ENCODE measurements around the gene LRRC75A.

LRRC75A gene

GRCh38 chr17:16463358-16464302 is 28.4 kb downstream of the LRRC75A start:
- H3K9ac ChIP-seq (ENCODE audit: low read depth, low read length, poor library complexity, severe bottlenecking): no peak overlapping the region

GRCh38 chr17:16462070-16462864 is 29.7 kb downstream of the LRRC75A start:
- Histone ChIP-seq H3F3A (ENCODE audit: low read depth) (no peaks in the 10 kb centered on the region), H3K27me3 (ENCODE audit: insufficient read depth, low read length, poor library complexity, severe bottlenecking) (no peaks in the 10 kb centered on the region), H3K9ac (ENCODE audit: low read depth, low read length, poor library complexity, severe bottlenecking) (no peak overlapping the region), H3K4me3 (ENCODE audit: low read length, poor library complexity, severe bottlenecking) (no peak overlapping the region), H3K4me2 (ENCODE audit: low read depth, low read length, poor library complexity, severe bottlenecking) (no peak overlapping the region), H3K36me3 (ENCODE audit: insufficient read depth, low read length) (peaks cover 4% of the 10 kb centered on the region; the same call in 1 of the 2 replicates), H3K4me1 (ENCODE audit: insufficient read depth, low read length, poor library complexity, severe bottlenecking) (peaks cover 11% of the 10 kb centered on the region), H2AFZ (ENCODE audit: low read length) (no peak overlapping the region), H3K9me3 (ENCODE audit: insufficient read depth, low read depth, low read length) (no peaks in the 10 kb centered on the region), H3K79me2 (ENCODE audit: insufficient read depth, low read length) (no peaks in the 10 kb centered on the region), H3K9me2 (replicated peaks; ENCODE audit: low read depth, low read length) (no peaks in the 10 kb centered on the region), H4K20me1 (ENCODE audit: insufficient read depth, low read length, poor library complexity, severe bottlenecking) (no peaks in the 10 kb centered on the region)
- TF ChIP-seq EZH2phosphoT487 (IDR thresholded peaks at IDR 0.05; ENCODE audit: borderline replicate concordance) (no peak), CTCF (conservative IDR thresholded peaks at IDR 0.05; ENCODE audit: low read length) (no peak)

More at GRCh38 chr17:16463358-16464302, 28.4 kb downstream of the LRRC75A start:
- TF ChIP-seq EZH2phosphoT487 (IDR thresholded peaks at IDR 0.05; ENCODE audit: borderline replicate concordance) (no peak), CTCF (conservative IDR thresholded peaks at IDR 0.05; ENCODE audit: low read length) (no peak; the same call in 1 of the 2 replicates)
- Histone ChIP-seq H3K9me2 (replicated peaks; ENCODE audit: low read depth, low read length) (no peaks in the 10 kb centered on the region), H3K9me3 (ENCODE audit: insufficient read depth, low read depth, low read length) (no peaks in the 10 kb centered on the region), H3K4me2 (ENCODE audit: low read depth, low read length, poor library complexity, severe bottlenecking) (no peak overlapping the region), H3K4me1 (ENCODE audit: insufficient read depth, low read length, poor library complexity, severe bottlenecking) (peaks cover 11% of the 10 kb centered on the region), H3K4me3 (ENCODE audit: low read length, poor library complexity, severe bottlenecking) (no peak overlapping the region), H4K20me1 (ENCODE audit: insufficient read depth, low read length, poor library complexity, severe bottlenecking) (no peaks in the 10 kb centered on the region), H2AFZ (ENCODE audit: low read length) (no peak overlapping the region), H3F3A (ENCODE audit: low read depth) (no peaks in the 10 kb centered on the region), H3K27me3 (ENCODE audit: insufficient read depth, low read length, poor library complexity, severe bottlenecking) (no peaks in the 10 kb centered on the region), H3K79me2 (ENCODE audit: insufficient read depth, low read length) (no peaks in the 10 kb centered on the region), H3K36me3 (ENCODE audit: insufficient read depth, low read length) (peaks cover 4% of the 10 kb centered on the region; the same call in 1 of the 2 replicates)

- no peak overlapping the region for H2AFZ ChIP-seq (ENCODE audit: low read length)
- peaks cover 11% of the 10 kb centered on the region for H3K4me1 ChIP-seq (ENCODE audit: insufficient read depth, low read length, poor library complexity, severe bottlenecking)
- H3K4me3 ChIP-seq (ENCODE audit: low read length, poor library complexity, severe bottlenecking): no peak overlapping the region
- no peaks in the 10 kb centered on the region for H4K20me1 ChIP-seq (ENCODE audit: insufficient read depth, low read length, poor library complexity, severe bottlenecking)
- no peaks in the 10 kb centered on the region for H3K79me2 ChIP-seq (ENCODE audit: insufficient read depth, low read length)
- no peaks in the 10 kb centered on the region for H3K27me3 ChIP-seq (ENCODE audit: insufficient read depth, low read length, poor library complexity, severe bottlenecking)
- no peak overlapping the region for H3K4me2 ChIP-seq (ENCODE audit: low read depth, low read length, poor library complexity, severe bottlenecking)
- H3K9me2 ChIP-seq (replicated peaks; ENCODE audit: low read depth, low read length): no peaks in the 10 kb centered on the region
- no peaks in the 10 kb centered on the region for H3K9me3 ChIP-seq (ENCODE audit: insufficient read depth, low read depth, low read length)
- TF ChIP-seq CTCF (conservative IDR thresholded peaks at IDR 0.05; ENCODE audit: low read length) (no peak), EZH2phosphoT487 (IDR thresholded peaks at IDR 0.05; ENCODE audit: borderline replicate concordance) (no peak)
- H3K36me3 ChIP-seq (ENCODE audit: insufficient read depth, low read length): peaks cover 4% of the 10 kb centered on the region; the same call in 1 of the 2 replicates
- no peaks in the 10 kb centered on the region for H3F3A ChIP-seq (ENCODE audit: low read depth)
- no peak overlapping the region for H3K9ac ChIP-seq (ENCODE audit: low read depth, low read length, poor library complexity, severe bottlenecking)
Observed at GRCh38 chr17:16461606-16461866, 30.5 kb downstream of the LRRC75A start.
